HTR-8/SVneo (cell line): ENCODE results near the gene MRPS18C.

Experiments used
- DNase-seq: peaks from one replicate; pipeline ENCODE4 v3.0.0; 2011; ENCODE audit warnings: low spot score, mixed read lengths; ENCODE audit not compliant: insufficient read length
- FAIRE-seq: peaks from 2 replicates; lab custom pipeline; 2011; peaks lifted over from hg19 to GRCh38; lab: Jason Lieb, UNC

The MRPS18C gene

DNA sequence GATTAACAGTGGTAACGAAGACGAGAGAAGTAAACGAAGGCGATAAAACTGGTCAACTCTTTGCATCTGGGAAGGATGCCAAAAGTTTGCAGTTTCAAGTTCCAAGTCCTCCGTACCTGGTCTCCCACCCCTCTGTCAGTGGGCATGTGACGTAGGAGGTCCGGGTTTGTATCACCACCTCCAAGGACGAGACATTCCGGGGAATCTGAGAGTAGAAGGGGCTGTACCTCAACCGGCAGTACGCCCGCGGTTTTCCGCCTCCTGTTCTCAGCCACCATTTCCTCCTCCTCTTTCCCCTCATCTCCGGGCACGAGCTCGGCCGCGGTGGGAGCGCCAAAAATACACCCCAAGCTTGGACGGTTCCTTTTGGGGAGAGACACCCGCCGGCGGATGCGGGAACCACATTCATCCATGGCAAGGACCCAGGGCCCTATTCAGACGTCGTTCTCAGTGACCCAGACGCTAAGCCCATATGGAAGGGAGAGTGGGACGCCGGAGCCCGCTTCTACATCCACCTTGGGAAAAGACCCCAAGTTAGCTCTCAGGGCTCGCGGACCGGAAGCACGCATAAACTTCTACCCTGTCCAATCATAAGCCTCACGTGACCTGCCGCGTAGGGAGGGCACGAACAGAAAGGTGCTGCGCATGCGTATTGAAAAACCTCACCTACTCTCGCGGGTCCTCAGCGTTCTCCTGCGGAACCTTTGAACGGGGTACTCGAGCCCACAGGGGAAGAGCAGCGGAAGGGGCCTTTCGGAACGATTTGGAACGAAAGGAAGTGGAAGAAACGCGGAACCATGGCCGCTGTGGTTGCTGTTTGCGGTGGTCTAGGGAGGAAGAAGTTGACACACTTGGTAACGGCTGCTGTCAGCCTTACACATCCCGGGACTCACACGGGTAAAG, at the start of gene MRPS18C, which contains the start of gene HELQ:
Gene MRPS18C (plus strand): TSS at position 778 of the 903 bp plus-strand sequence. CDS start 20 bp downstream, at position 798.
Gene HELQ (minus strand): TSS at position 543 of the 903 bp plus-strand sequence. CDS start 130 bp downstream, at position 413.
- FAIRE-seq = peak; percentile 64
- DNase-seq = peak; percentile 94

DNA sequence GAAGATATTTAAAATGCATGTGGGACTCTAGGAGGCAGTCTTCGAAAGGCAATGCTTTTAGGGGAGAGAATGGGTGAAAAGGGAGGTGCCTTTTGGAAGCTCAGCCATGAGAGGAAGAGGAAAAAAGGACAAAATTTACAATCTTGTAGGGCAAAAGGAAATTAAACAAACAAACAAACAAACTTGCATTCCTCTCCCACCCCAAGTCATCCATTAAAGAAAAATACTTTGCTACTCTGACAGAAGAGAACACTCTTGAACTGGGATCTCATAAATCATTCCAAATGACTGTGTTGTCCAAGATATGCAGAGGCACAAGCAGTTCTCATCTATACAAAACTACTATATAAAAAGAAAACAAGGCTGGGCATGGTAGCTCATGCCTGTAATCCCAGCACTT, 47.0 kb upstream of the MRPS18C start:
- DNase-seq = no peak
- FAIRE-seq = no peak

DNA sequence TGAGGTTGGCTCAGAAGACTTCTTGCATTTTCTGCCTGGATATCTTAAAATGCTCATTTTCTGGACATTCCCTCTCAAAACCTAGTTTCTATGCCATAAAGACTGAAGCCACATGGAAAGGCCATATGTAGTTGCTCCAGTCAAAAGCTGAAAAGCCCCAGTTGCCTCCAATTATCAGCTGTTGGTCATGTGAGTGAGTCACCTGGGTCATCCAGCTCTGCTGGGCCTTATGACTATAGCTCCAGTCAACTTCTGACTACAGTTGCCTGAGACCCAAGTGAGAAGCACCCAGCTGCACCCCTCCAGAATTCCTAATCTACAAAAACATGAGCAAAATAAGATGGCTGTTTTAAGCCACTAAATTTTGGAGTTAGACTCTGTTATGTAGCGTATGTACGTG, 42.2 kb upstream of the MRPS18C start:
- no peak for DNase-seq
- FAIRE-seq = no peak

DNA sequence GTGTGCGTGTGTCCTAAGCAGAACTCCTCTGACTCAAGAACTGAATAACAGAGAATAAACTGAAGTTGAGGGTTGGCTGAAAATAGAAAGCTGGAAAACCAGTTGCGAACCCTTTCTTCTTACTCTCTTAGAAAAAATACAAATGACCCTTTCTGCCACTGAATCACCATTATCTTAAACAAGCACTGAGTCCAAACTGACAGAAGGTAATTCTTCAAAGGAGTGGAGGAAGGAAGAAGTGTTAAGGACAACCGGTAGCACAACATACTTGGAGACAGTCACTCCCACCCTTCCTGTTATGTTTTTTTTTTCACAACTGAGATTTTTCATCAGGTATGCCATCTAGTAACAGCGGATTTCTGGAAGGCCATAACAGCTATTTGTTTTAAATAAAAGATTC, 38.3 kb upstream of the MRPS18C start:
- no peak for DNase-seq
- FAIRE-seq = no peak

DNA sequence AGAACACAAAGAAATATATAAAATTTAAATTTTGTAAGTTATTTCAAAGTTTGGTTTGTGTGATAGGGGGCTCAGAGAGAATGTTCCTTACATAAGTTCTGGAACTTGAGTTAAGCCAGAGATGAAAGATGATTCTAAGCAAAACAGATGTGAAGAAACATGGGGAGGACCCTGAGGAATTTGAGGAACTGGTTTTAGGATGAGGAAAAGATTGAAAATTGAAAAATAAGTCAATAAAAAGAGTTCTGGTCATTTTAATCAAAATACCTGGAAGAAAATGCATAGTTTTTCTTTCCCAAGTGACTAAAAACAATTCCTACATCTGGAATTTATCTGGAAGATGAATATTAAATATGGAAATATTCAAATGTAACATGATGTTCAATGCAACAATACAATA, 37.6 kb upstream of the MRPS18C start:
- FAIRE-seq = no peak
- no peak for DNase-seq

DNA sequence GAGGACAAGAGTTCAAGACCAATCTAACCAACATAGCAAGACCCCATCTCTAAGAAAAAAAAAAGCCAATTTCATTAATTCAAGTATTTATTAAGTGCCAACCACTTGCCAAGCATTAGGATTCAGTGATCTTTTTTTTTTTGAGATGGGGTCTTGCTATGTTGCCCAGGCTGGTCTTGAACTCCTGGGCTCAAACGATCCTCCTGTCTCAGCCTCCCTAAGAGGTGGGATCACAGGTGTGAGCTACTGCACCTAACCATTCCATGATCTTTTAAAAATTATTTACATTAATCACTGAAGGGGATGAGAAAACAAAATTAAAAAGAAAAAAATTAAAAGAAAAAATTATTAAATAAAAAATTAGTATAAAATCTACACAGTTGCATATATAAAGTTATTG, 24.7 kb upstream of the MRPS18C start:
- FAIRE-seq (no peak), DNase-seq (no peak)

DNA sequence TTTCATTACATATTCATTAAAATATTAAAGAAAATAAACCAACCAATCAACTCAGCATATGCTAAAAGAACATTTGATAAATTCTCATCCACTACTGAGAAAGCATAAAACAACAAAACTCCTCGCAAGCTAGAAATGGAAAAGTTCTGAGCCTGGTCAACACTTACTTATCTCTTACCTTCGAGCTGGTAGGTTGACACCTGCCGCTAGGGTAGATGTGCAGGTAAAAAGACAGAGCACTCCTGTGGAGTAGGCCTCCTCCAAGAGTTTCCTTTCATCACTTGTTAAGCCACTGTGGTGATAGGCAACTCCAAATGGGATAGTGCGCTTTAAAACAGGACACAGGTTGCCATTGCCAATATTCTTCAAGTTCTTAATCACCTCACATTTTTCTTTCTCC, 19.2 kb upstream of the MRPS18C start:
- DNase-seq (no peak), FAIRE-seq (no peak)

DNA sequence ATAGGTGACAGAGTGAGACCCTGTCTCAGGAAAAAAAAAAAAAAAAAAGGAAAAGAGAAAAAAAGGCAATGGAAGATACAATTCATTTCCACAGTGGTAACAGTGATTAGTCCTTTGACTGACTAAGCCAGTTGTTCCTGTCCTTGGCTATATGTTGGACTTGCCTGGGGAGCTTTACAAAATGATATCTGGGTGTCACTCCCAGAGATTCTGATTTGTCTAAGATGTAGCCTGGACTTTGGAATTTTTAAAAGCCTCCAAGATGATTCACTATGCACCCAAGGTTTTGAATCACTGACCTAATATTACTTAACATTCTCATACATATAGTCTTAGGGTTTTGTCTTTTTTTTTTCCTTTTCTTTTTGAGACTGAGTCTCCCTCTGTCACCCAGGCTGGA, 17.1 kb upstream of the MRPS18C start:
- no peak for DNase-seq
- FAIRE-seq = no peak

DNA sequence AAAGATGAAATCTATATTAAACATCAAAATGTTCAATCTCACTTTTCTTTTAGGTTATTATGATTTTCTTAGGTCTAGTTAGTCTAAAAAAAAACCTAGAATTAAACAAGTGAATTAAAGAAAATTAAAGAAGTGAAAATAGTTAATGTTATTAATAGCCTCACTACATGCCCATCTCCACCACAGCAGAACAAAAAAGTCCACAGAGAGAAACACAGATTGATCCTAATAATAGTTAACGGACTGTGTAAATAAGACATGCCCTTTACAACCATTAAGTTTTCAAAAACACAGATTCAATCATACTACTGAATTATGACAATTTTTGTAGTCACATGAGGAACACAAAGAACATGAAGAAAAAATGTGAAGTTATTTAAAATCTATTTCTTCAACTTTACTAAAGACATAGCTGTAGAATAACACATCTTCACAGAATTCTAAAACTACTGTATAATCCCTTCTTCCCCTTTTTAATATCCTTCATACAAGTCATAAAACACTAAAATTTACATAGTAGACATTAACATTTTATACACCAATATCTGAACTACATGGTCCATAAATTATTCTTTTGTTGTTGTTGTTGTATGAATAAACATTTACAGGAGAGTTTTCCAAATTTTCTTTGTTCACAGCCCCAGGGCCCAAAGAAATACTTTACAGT, 15.6 kb upstream of the MRPS18C start:
- FAIRE-seq = no peak
- DNase-seq = no peak

DNA sequence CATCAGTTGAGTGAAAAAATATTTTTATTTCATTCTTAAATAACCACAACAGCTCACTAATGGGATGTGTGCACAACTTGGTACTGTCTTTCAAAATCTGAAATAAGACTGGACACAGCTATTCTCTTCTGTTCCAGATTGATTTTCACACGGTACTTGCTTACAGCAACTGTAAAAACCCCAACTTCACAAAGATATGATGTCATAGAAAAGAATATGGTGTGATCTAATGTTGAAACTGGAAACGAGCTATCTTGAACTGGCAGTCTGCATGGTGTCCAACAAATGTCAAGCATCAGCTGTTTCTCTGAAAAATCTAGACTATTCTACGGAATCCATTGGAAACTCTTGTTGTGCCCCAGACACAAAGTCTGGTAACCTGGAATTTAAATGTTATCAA, 15.0 kb upstream of the MRPS18C start:
- DNase-seq (no peak), FAIRE-seq (no peak)

DNA sequence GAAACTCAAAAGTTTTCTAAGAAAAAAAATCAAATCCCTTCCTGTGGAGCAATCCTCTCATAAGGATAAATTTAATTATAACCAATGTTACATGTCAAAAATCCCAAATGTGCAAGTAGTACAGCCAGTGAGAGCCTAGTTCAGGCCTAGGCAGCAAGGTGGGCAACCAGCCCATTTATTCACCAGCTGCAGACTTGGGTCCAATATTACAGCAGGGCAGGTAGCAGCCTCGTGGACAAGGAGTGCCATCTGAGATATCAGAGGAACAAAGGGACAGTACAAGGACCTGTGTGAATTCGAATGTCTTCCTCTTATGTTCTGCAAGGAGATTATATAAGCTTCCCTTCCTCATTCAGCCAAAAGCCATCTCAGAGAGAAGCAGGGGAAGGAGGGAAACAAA, 6.8 kb upstream of the MRPS18C start:
- no peak for FAIRE-seq

DNA sequence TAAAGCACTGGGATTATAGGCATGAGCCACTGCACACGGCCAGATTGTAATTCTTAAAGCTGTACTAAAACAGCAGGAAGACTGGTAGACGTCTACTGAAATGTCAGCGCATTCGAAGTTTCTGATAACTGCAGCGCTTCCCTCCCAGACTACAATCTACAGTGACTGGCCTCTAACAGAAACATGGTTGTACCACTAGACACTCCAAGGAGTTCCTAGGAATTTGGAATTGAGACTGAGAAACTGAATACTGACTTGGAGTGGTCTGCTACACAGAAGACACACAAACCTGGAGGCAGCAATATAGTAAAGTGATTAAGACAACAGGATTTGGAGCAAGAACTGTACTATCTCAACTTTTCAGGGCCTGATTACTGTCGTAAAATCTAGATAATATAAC, 1.2 kb upstream of the MRPS18C start:
- DNase-seq = peak; percentile 0

More for the DNA sequence above, 6.8 kb upstream of the MRPS18C start:
- DNase-seq = no peak

DNA sequence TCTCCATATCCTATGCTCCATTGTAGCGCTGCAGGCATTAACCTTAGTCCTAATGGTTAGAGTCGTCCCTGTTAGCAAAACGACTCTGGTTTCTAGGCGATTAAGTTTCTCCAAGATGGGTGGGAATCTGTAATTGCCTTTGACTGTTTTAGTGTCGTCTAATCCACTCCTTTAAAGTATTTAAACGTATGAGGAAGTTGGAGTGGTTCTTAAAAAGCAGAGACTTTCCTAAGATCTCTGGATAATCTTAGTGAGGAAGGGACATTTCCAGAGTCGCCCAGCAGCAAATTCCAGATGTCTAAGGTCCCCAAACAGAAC, 285 bp downstream of the MRPS18C start:
- FAIRE-seq = no peak
- DNase-seq = no peak

More for the DNA sequence above, 1.2 kb upstream of the MRPS18C start:
- FAIRE-seq = no peak

DNA sequence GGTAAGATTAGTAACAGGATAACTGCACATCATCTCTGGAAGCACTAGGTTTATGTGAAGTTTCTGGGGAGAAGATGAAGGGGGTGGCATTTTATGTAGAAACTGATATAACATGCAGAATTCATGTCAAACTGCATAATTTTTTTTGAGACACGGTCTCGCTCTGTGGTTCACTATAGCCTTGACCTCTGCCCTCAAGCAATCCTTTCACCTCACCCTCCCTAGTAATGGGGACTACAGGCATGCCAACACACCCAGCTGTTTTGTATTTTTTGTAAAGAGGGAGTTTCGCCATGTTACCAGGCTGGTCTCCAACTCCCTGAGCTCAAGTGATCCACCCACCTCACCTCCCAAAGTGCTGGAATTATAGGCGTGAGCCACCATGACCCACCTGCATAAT, 17.6 kb downstream of the MRPS18C start:
- DNase-seq (no peak), FAIRE-seq (no peak)

DNA sequence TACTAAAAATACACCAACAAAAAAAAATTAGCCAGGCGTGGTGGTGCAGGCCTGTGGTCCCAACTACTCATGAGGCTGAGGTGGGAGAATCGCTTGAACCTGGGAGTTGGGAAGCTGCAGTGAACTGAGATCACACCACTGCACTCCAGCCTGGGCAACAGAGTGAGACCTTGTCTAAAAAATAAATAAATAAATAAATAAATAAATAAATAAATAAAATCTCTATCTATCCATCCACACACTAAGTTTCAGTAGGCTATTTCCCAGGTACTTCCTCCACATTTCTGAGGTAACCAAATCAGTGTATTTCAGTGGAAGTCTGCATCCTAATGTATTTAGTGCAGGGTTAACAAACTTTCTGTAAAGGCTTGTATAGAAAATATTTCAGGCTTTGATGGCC, 18.1 kb downstream of the MRPS18C start:
- DNase-seq (no peak), FAIRE-seq (no peak)

DNA sequence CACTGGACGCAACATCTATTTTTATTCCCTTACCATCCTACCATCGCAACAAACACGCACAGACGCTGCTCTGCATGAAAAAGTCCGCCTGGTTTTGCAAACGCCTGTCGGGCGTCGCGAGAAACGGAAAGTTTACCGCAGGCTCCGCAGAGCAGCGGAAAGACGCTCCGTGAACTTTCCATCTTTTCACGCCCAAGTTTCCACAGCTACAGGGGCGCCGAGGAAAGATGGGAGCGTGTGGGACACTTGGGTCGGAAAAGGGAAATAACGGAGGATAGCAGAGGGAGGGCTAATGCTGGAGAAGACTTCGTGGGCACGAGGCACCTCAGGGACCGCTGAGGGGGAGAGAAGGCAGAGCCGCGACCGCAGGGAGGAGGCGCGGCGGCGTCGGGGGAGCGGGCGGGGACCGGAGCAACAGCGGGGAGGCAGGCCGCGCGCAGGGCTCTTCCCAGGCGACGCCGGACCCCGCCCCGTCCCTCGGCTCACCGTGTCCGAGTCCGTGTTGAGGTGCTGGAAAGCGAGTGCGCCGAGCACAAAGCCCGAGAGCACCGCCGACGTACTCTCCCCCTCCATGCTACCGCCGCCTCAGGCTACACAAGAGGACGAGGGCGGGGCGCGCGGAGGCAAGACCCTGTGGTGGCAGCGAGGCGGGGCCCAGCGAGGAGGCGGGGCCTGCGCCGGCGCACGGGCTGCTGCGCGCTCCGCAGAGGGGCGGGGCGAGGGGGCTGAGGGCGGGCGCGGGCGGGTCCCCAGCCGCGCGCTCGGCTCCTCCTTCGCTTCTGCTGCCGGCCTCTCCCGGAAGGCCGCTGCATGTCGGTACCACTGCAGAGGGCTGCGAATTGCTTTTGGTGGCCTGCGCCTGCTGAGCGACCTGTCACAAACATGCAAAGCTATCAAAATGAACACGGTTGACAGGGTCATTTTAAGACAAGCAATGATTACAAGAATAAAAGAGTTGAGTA, 28.9 kb downstream of the MRPS18C start, which contains the start of gene ABRAXAS1:
Gene ABRAXAS1 (minus strand): TSS at position 601 of the 962 bp plus-strand sequence. CDS start 28 bp downstream, at position 573.
- no peak for FAIRE-seq

DNA sequence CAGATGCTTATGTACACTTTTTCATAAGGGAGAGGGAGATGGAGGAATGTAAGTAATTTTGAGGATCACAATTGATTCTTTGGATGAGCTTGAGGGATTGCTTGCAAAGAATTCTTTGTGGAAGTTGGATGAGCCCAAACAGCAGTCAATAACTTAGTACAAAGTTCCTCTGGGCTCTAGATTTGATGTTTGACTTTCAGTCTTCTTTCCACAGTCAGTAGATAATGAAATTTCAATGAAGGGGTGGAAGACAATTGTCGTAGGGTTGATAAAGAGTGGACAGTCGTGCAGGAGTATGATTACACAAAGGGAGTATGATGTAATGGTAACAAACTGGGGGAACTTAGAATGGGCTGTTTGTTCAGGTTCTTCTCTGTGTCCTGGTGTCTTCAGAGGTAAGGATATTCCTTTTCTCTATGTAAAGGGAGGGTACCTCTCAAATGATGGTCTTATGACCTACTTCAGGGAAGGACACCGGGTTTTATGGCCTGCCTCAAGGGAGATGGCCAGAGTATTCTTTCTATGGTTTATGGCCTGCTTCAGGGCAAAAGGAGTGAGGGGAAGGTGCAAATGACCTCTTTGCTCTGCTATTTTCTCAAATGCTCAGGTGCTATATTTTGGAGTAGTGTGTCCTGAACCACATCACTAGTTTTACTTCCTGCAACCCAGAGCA, 30.7 kb downstream of the MRPS18C start:
- DNase-seq (no peak), FAIRE-seq (no peak)

More for the DNA sequence above, 28.9 kb downstream of the MRPS18C start, which contains the start of gene ABRAXAS1:
- peak; percentile 83 for DNase-seq

DNA sequence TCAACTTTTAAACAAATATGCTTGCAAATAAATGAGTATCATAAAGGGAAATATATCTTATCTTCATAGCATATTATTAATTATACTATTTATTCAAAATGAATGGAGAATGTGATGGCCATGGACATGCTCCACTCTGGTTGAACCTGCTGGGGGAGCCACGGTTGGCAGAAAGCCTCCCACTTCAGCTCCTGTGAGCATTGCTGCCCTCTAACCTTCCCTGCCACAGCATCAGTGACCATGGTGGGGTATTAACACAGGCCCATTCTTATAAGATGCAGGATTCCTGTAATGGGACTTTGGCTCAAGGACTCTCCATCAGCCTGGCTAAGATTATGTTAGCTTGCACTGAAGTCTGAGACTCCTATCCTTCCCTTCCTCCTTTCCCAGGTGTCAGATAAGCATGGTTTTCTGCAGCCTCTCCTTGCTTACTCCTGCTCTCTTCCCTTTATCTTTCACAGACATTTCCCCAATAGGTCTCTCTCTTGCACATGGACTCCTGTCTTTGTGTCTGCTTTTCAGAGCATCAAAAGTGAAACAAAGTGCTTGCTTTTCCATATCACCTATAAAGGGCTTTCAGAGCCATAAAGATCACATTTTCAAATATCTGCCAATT, 34.0 kb downstream of the MRPS18C start:
- no peak for DNase-seq
- no peak for FAIRE-seq

DNA sequence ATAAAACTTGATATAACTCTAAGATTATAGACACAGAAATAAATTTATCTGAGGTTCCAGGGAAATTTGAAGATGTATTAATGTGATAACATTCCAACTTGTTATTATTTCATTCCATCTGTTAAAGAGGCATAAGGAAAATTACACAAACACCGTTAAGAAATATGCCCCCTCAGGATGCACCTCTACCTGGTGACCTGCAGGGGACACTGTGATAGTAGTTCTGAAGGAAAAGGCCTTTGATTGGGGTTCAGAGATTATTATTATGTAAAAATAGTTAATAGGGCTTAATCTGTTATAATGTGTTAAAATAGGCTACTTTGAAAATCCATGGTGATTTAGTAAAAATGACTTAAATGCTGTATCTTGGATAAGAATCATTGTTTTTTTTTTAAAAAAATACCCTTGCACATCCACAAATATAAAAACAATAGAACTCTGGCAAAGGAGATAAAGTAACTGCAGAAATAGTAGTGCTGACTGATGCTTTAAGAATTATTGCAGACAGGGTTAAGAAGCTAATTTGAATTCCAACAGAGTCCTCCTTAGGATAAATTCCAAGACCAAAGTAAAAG, 35.1 kb downstream of the MRPS18C start:
- DNase-seq (peak; percentile 19), FAIRE-seq (no peak)
